ENCODE data around the gene DBP.
"Not testable (repeated sequence)": the region's sequence is repeated elsewhere in the genome, so short reads cannot be mapped to it uniquely, and the experiment has no call there.

Gene DBP, protein sequence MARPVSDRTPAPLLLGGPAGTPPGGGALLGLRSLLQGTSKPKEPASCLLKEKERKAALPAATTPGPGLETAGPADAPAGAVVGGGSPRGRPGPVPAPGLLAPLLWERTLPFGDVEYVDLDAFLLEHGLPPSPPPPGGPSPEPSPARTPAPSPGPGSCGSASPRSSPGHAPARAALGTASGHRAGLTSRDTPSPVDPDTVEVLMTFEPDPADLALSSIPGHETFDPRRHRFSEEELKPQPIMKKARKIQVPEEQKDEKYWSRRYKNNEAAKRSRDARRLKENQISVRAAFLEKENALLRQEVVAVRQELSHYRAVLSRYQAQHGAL

DNA sequence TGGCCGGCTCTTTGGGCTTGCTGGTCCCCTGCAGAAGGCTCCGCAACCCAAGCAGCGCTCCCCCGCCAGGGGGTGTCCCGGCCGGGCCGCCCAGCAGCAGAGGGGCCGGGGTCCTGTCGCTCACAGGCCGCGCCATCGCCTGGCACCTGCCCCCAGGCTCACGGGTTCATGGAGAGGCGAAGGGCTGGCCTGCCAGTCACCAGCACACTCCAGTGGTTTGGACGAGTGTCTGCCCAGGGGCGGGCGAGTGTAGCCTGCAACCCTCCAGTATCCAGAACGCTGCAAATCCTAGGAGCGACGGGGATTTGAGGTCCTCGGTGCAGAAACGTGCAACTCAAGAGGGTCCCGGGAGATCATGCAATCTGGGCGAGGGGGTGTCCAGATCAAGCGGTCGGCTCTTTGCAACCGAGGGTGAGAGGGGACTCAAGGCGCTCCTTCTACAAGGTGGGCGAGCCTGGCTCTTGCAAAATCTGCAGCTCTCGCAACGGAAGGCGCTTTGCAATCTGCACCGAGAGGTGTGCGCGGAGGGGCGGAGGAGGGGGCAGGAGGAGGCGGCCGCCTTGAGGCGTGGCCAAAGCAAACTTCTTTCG lies at the start of gene DBP:
TSS of gene DBP (minus strand) at position 521 of the 590 bp plus-strand sequence. CDS start at position 136, 385 bp downstream.
- no peak for DNase-seq

DNA sequence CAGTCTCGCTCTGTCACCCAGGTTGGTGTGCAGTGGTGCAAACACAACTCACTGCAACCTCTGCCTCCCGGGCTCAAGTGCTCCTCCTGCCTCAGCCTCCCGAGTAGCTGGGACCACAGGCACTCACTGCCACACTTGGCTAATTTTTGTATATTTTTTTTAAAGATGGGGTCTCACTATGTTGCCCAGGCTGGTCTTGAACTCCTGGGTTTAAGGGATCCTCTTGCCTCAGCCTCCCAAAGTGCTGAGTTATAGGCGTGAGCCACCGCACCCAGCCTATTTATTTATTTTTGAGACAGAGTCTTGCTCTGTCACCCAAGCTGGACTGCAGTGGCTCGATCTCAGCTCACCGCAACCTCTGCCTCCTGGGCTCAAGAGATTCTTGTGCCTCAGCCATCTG lies 49.5 kb upstream of the DBP start:
- not testable (repeated sequence) for DNase-seq

DNA sequence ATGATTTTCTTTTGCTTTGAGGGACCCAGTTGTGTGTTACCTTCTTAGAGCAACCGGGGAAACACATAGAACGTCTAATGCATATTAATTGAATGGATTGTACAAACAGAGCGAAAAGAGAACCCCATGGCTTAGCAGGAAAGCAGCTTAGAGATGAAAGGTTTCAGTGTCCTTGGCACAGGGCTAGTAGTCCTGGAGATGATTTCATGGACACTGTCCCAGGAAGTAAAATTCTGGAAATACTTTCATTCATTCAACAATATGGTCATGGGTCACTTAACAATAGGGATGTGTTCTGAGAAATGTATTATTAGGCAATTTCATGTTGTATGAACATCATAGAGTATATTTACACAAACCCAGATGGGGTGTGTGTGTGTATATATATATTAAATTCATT lies 48.9 kb upstream of the DBP start:
- no peak for DNase-seq

DNA sequence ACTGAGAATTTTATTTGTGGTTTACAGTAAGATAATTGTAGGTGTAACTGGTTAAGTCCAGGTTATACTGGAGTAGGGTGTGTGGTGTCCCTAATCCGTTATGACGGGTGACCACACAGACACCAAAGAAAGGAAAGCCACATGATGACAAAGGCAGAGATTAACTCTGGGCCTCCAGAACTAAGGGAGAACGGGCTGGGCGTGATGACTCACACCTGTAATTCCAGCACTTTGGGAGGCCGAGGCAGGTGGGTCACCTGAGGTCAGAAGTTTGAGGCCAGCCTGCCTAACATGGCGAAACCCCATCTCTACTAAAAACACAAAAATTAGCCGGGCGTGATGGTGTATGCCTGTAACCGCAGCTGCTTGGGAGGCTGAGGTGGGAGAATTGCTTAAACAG lies 48.4 kb upstream of the DBP start:
- DNase-seq = no peak

DNA sequence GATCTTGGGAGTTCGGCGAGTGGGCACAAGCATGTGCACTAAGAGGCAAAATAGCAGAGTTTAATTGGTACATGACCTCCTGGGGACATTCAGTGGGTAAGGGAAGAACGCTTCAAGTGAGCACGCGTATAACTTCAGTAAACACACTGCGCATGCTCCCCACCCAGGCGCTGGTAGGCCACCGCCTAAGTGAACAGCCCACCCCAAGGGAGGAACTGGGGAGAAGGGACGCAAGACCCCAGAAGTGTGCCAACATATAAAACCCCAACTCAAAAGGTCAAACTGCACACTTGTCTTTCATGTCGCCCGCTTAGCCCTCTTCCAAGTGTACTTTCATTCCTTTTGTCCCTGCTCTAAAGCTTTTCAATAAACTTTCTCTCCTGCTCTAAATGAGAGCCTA lies 46.2 kb upstream of the DBP start:
- peak; percentile 44 for DNase-seq

DNA sequence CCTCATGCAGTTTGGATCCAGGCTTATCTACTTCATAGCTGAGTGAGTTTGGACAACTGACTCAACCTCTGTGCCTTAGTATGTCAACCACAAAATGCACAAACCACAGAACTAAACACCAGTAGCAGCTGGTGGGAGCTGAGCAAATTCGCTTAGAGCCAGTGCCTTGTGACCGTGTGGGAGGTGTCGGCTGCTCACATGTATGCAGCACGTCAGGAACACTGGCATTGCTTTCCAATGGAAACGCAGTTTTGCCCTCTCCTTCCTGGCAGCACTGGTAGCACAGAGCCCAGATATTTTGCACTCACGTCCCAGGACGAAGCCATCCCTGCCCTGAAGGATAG lies 43.9 kb upstream of the DBP start:
- no peak for DNase-seq

DNA sequence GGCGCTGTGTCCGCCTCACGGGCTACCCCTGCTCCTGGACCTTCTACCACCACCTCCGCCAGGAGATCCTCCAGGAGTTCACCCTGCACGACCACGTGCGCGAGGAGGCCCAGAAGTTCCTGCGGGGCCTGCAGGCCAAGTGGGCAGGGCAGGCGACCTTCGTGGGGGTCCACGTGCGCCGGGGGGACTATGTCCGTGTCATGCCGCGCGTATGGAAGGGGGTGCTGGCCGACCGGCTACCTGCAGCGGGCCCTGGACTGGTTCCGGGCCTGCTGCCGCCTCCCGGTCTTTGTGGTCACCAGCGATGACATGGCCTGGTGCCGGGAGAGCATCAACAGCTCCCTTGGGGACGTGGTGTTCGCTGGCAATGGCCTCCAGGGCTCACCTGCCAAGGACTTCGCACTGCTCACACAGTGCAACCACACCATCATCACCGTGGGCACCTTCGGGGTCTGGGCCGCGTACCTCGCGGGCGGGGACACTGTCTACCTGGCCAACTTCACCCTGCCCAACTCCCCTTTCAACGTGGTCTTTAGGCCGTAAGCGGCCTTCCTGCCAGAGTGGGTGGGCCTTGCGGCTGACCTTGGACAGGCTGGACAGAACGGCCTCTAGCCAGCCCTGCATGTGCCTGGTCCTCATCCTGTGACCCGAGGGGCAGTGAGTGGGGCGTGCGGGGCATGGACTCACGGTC lies 43.4 kb upstream of the DBP start:
- DNase-seq = no peak

DNA sequence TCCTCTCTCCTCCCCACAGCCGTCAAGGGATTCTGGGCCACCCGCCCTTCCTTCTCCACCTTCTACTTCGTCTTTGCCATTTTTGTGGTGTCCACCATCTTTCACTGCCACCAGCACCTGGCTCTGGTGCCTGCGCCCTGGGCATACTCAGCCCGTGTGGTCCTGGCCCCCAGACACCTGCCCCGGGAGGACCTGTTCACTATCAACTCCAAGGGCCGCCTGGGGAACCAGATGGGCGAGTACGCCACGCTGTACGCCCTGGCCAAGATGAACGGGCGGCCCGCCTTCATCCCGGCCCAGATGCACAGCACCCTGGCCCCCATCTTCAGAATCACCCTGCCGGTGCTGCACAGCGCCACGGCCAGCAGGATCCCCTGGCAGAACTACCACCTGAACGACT lies 42.8 kb upstream of the DBP start:
- DNase-seq = not testable (repeated sequence)

DNA sequence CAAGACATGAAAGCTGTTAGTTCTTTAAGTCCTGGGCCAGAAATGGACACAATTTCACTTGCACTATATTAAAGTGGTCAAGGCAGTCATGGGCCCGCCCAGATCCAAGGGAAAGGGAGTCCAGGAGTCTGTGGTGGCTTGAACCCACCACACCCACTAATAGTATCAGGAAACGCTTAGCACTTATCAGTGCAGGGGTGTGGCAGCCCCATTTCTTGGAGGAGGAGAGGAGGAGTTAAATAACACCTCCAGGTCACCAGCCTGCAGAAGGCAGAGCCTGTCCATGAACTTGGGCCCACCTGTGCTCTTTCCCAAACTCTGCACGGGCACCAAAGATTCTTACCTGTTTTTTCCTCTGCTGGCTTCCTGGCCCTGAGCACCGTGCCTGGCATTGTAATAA lies 41.0 kb upstream of the DBP start:
- DNase-seq = no peak

DNA sequence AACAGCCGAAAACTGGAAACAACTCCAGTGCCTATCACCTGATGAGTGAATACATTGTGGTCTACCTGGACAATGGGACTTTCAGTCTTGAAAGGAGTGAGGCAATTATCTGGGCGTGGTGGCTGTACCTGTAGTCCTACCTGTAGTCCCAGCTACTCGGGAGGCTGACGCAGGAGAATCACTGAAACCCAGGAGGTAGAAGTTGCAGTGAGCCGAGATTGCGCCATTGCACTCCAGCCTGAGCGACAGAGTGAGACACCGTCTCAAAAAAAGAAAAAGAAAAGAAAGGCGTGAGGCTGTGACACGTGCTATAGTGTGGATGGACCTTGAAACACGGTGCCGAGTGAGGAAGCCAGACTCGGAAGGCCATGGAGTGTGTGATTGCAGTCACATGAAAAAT lies 39.7 kb upstream of the DBP start:
- no peak for DNase-seq

DNA sequence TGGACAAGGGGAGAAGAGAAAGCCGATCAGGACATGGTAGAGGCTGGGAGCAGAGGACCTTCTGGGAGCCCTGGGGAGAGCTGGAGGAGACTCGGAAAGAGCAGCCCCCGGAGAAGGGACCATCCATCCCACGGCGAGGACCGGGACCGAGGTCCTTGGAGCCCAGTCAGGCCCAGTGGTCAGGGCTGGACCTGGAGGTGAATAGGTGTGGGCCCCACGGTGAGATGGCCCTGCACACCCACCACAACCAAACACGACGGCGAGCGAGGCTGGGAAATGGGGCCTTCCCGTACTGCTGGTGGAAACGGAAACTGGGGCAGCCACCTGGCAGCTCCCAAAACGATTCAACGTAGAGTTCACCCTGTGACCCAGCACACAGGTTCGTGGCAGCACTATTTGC lies 39.3 kb upstream of the DBP start:
- DNase-seq = no peak

DNA sequence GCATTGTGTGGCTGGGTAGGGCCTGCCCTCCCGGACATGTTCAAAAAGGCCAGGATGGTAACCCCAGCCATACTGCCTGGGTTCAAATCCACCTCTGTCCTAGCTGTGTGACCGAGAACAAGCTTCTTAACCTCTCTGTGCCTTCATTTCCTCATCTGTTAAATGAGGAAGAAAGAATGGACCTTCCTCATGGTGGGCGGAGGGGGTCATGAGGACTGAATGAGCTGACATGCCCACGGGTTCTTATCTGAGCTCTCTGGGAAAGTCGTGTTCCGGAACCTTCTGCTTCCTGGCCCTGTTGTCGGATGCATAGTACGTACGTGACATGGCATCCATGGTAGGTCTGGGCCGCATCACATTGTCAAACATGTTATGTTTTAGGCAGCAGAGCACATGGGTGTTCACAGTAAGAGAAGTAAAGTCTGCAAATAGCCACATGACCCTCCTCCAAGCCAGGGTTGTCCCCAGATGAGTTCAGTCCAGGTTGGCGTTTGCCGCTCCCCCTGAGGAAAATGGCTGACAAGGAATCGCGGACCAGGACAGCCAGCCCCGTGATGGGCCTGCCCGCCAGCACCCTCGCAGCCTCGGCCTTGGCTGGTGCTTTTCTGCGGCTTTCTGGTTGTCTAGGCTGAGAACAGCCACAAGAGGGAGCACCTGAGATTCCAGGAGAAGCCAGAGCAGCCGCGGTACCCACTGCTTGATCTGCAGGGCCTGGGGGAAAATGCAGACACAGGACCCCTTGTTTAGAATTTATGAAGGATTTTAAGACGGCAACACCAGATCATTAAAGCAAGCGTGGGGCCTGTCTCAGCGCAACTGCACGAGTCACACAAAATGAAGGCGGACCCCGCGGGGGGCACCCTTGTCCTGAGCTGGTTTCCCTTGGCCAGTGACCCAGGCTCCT lies 38.0 kb upstream of the DBP start:
- peak; percentile 66 for DNase-seq

DNA sequence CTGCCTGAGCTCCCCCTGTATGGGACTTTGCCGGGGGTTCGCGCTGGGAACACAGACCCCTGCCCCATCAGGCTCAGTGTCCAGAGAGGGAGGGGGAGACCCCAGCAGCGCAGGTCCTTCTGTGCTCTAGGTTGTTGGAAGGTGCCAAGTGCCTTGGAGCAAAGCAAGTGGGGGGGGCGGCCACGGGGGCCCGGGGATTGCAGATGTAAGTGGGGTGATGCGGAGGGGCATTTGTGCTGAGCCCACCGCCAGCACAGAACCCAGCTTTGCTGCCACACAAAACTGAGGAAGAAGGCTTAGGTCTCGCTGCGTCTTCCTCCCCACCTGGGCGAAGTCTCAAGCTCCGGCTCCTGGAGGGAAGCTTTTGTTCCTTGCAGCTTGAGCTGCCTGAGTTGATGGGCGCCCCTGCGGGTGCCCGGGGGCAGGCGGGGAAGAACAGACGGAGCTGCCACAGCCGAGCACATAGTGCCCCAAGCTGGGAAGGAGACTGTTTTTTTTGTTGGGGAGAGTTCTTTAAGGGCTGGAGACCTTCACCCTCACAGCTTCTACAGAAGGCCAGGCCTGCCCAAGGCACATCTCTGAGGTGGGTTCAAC lies 37.1 kb upstream of the DBP start:
- DNase-seq = no peak

DNA sequence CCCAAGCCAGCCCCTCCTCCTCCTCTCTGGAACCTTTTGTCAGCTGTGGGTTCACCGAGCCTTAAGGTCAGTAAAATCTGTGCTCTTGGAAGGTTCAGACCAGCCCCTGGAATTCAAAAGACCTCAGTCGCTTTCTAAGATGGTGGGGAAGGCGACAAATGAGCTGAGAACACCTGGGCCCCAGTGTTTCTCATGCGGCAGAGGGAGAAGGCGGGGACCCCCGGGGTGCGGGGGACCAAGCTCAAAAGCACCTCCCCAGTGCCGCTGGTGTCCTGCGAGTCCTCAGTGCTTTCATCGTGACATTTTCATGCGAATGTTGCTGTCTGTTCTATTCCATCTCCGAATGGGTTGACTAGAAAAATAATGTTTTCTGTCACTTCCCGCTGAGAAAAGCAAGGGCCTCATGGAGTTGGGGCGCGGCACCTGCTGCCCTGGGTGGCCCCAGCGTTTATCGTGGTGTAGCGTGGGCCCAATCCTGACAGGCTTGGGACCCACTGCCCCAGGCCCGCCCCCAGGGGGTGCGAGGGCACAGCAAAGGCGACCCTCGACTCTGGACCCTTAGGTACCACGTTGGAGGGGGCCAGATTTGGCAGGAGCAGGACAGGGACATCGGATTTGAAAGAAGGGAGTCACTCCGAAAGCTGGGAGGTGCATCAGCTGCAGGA lies 36.4 kb upstream of the DBP start:
- DNase-seq = no peak

DNA sequence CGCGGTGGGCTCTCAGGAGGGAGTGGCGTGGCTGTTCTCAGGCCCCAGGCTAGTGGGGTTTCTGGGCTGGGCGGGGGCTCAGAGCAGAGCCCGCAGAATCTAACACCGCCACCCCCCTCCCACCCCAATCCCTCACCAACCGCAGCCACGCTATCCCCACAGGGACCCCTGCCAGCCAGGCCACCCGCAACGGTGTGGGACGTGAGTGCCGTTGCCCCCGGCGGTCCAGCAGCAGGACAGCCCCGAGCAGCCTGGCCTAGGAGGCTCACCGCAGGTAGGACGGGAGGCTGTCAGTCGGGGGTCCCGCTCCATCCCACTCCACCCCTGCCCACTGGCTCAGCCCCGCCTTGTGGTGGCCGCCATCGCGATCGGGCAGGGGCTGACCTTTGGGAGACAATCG lies 35.8 kb upstream of the DBP start, which contains the start of gene NTN5:
TSS of gene NTN5 (minus strand) at position 24 of the 400 bp plus-strand sequence. CDS start 2,031 bp downstream, outside the sequence.
- no peak for DNase-seq

DNA sequence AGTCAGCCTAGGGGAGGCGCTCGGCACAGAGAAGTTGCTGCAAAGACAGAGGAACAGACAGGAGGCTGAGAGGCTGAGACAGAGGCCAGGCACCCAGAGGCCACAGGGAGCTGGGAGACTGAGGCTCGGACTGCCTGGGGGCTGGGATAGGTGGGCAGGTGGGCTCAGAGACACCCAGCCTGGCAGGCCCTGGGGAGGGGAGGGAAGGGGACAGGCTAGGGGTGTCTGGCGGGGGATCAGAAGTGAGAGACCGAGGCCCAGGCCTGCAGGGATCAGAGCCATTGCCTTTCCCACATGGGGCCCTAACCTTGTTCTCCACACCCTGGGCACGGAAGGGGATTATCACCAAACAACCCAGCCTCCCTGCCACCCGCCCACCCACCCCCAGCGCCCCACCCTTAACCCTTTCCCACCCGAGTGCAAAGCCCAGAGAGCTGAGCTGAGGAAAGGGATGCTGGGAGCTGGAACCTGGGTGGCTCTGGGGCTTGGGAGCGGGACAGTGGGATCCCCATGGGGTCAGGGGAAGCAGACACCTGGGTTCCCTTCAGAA lies 34.3 kb upstream of the DBP start:
- no peak for DNase-seq

DNA sequence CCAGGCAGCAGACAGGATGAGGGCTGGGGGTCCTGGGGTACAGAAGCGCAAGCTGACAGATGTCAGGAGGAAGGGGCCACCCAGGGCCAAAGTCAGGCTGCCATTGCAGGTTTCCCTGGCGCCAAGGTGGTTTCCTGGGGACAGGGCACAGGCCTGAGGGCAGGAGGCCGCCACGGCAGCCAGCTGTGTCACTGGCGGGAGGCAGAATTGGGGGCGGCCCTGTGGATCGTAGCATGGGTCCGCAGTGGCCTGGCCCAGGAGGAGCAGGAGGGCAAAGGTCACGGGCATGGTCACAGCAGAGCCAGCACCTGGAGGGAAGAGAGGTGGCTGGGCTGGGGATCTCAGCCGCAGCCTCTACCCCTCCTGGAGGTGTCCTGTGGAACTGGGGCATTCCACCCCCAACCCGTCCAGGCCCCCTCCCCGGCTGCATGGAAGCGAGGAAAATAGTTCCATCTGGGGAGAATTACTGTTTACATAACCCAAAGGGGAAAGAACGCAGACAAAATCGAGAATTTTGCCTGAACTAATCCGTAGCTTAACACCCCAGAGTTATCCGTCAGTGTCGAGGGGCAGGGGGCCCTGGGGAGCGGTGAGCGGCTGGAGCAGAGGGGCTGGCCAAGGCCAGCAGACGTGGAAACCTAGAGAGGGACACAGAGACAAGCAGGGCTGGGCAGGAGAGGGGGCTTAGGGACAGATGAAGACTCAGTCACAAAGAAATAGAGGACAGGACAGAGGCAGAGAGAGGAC lies 33.7 kb upstream of the DBP start:
- DNase-seq = no peak

DNA sequence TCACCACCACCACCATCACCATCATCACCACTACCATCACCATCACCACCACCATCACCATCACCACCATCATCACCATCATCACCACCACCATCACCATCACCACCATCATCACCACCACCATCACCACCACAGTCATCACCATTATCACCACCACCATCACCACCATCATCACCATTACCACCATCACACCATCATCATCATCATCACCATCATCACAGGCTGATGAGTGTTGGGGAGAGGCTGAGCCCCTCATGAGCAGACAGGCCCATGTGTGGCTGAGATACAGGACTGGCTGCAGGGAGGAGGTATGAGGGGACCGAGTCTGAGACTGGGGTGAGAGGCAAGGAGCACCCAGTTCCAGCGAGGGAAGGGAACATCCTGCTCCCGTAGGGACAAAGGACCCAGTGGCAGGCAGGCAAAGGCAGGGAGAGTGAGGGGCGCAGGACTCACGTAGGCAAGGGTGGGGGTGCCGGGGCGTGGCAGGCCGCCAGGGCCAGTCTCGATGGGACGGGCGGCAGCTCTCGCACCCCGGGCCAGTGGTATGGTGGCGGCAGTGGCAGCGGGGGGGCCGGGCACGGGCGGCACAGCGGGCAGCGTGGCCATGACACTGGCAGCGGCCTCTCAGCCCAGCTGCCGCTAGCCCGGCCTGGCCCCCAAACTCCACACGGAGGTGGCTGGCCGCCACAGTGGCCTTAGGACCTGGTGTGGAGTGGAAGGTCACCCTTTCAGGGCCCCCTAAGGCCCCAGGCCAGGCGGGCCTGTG lies 32.9 kb upstream of the DBP start:
- no peak for DNase-seq

DNA sequence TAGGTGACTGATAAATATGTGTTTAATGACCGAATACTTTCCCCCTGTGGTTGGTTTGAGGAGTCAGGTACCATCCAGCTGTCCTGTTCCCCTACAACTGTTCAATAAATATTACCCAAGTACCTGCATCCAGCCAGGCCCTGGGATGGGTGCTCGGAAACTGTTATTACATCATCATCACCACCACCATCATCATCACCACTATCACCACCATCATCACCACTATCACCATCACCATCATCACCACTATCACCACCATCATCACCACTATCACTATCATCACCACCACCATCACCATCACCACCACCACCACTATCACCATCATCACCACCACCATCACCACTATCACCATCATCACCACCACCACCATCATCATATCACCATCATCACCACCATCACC lies 31.6 kb upstream of the DBP start:
- no peak for DNase-seq

DNA sequence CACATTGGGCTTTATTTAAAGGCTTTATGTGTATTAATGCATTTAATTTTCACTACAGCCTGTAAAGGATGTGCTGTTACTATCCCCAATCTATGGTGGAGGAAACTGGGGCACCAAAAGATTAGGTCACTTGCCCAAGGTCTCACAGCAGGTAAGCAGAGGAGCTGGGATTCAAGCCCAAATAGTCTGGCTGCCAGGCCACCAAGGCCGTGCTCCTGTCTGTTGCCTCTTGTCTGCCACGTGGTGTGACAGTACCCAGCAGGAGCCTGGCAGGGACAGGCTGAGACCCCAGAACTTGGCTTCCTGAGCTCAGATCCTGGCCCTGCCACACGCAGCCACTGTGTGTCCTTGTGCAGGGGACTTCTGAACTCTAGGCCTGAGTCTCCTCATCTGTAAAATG lies 31.2 kb upstream of the DBP start:
- DNase-seq = no peak
